ENCODE measurements around the gene AHDC1.

The AHDC1 gene

DNA sequence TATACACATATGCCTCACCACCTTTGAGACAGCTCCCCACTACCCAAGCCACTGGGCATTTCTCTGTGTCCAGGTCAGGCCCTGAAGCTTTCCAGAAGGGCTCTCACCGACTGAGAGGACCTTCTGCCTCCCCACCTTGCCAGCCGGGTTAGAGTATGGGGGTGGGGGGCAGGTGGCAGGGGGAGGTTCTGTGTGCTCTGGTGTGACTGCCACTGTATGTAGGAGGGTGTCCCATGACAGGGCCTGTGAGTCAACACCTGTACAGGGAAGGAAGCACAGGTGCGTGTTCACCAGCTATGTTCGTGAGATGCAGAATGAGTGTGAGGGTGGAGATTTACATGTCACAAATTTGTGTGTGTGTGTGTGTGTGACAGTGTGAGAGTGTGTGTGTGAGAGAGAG is 7.0 kb downstream of the AHDC1 start:
- DNase-seq (ENCODE audit: low spot score) = no peak

DNA sequence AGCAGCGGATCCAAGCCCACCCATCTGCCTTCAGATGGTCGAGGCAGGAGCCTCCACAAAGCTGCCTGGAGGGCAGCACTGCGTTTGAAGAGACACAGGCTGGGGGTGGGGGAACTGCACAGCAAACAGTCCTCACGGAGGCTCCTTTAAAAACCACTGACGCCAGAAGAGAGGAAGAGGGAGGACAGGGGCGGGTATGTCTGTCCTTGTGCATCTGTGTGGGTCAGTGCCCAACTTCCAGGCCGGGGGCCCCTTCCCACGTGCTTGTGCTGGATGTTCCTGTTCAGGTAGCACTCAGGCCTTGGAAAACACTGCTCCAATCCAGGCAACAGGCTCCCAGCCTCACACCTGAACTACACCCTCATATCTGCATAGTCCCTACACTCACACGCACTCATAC is 7.7 kb downstream of the AHDC1 start:
- no peak for DNase-seq (ENCODE audit: low spot score)

DNA sequence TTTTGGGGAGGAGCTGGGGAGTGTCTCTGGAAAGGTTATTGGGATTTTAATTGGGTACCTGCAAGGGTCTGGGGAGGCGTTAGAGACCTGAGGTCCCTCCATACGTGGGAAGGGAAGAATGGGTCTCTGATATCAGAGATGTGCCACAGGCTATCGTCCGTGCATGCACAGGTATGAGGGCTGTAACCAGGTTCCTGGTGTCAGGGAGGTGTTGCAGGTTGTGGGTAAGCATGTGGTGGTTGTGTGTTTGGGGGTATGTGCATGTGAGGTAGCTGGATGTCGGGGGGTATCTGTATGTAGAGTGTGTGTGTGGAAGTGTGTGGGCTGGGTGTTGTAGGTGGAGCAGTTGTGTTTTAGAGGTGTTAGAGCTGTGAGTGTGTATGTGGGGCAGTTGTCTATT is 8.3 kb downstream of the AHDC1 start:
- no peak for DNase-seq (ENCODE audit: low spot score)

DNA sequence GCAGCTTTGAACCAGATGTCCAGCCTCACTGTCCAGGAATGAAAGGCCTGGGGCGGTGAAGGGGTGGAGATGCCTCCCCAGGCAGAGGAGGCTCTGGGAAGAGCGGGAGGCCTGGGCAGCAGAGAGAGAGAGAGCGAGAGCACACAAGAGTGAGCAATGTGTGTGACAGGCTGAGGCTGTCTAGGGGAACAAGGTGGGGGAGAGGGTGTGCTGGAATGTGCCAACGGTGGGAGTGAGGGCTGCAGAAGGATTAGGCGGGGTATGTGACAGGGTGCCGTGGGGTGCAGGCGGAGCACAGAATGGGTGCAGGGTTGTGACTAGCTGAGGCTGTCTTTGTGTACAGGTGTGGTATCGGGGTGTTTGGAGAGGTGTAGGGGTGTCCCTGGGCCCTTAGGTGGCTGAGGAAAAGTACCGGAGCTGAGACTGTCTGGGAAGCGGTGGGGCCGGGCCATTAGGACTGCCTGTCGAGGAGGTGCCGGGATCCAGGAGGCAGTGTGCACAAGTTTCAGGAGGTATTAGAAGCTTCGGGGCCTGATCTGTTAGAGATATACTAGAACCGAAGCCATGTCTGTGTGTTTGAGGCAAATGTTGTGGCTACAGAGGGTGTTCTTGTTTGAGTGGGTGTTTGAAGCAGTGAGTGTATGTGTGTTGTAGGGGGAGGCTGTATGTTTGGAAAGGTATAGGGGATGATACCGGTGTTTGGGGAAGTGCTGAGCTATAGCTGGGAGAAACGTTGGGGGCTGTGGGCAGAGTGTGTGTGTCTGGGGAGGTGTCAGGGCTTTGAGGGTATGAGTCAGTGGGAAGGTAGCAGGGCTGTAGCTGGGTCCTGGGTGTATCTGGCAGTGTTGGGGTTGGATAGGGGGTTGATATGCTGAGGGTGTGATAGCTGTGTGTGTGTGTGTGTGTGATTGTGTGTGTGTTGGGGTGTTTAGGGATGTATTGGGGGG is 9.1 kb downstream of the AHDC1 start:
- peak; percentile 77 for DNase-seq (ENCODE audit: low spot score)

DNA sequence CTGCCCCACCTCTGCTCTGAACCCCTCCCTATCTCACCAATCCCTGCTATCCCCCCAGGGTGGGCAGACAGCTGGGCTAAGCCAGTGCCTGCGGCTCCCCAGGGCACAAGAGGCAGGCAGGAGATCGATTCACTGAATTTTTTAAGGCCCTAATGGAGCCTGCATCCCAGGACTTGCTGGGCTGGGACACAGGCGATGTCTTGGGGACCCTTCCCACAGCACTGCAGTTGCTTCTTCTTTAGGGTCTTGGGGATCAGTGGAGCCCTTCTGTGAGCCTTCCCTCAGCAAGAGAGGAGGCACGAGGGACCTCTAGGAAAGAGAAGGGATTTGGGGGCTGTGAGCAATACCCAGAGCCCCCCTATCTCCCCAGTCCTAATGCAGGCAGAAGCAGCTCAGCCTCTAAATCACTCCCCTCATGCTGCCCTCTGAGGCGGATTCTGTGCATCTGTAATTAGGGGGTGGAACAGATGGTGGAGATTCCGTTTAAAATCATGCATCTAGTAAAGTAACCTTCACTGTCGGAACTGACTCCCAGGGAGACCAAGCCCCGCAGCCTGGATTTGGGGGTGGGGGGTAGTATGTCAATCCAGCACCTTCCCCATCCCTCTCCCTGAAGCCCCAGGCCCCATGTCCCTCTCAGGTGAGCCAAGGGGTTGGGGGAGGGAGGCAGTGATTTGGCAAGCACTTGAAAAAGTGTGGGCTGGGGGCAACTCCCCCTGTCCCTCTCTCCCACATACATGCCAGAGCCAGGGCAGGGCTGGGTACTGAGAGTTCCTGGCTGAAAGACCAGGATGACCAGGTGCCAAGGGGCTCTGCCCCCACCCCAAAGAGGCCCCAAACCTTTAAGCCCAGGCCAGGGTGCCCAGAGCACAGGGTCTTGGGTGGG is 10.0 kb downstream of the AHDC1 start:
- DNase-seq (ENCODE audit: low spot score) = no peak

DNA sequence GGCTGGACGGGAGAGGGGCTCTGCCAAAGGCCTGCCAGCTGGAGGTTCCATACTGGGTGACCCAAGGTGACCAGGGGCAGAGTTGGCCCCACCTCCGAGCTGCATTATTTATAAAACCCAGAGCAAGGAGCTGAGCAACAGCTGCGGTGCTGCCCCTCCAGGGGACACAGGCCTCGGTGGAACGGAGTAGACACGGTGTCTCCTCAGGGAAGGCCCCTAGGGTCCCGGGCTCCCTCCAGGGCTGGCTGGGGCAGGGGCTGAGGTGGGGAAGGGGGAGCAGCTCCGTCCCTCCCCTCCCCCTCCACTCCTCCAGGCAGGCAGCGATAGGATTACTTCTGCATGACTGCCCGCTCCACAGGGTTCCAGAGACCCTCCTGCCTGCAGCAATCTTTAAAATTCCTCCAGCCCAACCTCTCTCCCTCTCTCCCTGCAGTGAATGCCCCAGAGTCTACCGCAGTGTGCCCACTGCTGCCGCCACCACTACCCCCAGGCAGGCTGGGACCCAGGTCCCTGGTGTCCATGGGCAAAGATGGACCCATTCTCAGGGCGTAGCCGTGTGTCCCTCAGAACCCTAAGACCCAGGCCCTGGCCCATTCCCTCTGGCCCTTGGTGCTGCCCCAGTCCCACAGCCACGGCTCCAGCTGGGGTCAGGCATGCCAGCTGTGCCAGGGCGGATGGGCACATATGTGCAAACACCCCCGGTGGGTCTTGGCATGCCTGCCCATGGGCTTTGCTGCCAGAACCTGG is 10.8 kb downstream of the AHDC1 start:
- DNase-seq (ENCODE audit: low spot score) = no peak

DNA sequence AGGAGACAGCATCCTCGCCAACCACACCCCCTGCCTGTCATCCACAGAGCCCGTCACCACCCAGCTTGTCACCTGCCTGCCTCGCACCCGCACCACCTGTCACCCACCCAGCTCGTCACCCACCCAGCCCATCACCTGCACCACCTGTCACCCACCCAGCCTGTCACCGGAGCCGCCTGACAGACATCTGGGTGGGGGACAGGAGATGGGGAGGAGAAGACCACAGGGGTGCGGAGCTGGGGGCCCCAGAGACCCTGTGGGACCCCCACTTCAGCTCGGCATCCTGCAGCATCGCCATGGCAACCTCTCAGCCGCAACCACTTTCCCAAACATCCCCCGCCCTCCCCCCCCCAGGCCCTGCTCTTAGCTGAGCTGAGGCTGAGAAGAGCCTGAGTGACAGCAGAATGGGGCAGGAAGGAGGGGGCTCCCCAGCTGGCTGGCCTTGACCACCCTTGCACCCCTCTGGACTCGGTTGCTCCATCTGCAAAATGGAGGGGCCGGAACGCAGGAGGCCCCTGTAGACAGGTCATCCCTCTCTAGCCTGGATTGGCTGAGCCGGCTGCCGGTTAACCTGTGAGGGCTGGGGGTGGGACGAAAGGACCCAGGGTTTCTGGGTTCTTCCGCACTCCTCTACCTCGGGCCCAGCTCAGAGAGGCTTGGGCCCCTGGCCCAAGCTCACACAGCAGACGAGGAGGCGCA is 11.6 kb downstream of the AHDC1 start:
- DNase-seq (ENCODE audit: low spot score) = no peak

DNA sequence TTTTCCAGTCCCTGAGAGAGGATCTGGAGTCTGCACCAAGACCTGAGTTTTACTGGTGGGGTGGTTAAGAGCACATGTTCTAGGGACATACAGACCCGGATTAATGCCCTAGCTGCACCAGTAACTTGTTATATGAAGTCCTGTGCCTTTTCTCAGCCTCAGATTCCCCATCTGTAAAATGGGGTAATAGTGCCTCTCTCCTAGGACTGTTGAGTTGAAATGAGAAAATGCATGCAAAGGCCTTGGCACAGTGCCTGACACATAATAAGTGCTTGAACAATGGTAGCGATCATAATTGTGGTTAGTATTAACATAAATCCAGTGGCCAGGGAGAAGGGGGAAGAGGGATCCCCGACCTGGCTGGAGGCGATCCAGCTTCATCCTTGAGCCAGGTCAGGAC is 12.3 kb downstream of the AHDC1 start:
- DNase-seq (ENCODE audit: low spot score) = no peak

DNA sequence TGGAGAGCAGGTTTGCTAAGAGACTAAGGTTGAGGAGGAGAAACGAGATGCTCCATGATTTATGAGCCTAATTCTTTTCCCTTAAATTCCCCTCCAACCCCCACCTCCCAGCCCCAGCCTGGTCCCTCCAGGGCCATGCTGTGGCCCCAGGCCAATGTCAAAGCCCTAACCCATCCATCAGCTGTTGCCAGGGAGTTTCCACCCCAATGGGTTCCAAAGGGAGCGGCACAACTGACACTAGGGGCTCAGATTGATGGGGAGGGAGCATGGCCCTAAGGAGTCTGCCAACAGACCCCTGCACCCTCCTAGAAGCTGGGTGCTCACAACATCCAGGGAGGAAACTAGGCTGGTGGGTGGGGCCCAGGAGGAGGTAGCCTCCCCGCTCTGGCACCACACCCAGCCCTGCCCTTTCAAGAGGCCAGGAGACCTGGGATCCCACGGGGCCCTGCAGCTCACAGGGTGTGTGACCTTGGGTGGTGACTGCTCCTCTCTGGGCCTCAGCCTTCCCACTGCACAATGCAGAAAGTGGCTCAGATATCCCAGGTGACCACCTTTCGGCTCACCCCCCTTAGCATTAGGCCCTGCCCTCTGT is 12.9 kb downstream of the AHDC1 start:
- DNase-seq (ENCODE audit: low spot score) = no peak

DNA sequence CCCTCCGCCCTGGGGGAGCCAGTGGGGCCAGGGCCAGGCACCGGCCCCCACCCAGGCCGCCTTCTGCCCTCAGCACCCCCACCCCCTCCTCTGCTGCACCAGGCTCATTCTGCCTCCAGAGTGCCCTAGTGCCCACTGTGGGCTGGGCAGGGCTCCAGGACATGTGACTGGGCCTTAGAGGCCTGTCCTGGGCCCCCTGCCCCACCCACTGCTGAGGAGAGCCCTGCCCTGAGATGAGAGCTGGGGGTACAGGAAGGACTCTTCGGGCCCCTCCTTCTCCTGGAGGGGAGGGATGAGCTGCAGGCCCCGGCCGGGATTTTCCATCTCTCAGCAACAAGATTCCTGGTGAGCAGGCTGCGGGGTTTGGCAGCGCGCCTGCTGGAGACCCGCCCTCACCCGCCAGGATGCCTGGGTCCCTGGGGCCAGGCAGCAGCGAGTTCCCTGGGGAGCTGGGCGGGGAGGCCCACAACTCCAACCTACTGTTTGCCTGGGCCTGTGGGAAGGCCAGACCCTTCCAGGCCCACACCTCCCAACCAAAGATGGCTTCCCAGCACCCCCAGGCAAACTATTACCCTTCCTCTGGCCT is 14.0 kb downstream of the AHDC1 start:
- DNase-seq (ENCODE audit: low spot score) = no peak

DNA sequence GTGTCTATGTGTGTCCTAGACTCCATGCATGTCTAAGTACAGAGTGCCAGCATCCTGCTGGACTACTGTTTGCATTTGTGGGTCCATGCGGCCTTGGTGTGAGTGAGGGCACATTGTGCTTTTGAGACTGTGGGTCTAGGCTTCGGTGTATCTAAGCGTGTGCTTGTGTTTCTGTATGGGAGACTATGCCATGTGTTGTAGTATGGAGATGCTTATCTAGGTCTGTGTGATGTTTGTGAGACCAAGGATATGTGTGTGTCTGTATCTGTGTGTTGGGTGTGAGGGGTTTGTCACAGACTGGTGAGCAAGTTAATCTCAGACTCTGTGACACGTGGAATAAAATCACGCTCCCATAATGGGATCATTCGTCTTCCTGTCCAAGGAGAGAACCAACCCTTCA is 14.5 kb downstream of the AHDC1 start:
- DNase-seq (ENCODE audit: low spot score) = no peak

DNA sequence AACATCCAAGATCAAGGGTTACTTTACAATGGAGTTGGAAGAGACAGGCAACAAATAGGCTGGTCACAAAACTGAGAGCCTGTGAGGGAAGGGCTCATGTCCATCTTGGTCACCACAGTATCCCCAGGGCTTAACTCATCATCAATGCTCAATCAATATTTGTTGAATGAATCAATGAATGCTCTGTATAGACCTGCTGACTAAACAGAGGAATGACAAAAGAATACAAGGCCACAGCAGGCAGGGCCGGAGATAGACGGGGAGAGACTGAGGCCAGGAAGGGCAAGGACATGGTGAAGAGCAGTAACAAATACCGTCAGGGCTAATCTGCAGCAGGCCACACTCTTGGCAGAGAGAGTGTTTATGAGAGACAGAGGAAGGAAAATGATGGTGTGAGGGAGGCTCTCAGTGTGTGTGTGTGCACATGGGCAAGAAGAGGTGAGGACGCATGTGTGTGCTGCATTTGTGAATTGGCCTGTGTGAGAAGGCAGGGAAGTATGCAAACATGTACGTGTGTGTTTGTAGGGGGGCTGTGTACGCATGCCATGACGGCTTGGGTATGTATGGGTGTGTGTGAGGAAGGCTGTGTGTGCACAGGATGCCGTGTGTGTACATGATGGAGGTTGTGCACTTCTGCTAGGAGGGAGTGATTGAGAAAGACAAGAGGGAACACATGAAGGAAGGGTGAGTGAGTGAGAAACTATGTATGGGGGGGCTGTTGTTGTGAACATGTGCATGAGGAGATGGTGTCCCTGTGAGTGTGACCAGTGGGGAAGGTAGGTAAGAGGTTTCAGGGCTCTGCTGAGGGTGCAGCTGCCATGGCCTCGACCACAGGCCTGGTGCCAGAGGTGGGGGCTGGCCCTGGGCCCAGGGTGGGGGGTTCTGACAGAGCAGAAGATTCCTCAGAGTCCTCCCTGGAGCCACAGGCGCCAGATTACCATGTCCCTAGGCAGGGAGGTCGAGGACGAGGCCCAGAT is 15.4 kb downstream of the AHDC1 start:
- peak; percentile 75 for DNase-seq (ENCODE audit: low spot score)

DNA sequence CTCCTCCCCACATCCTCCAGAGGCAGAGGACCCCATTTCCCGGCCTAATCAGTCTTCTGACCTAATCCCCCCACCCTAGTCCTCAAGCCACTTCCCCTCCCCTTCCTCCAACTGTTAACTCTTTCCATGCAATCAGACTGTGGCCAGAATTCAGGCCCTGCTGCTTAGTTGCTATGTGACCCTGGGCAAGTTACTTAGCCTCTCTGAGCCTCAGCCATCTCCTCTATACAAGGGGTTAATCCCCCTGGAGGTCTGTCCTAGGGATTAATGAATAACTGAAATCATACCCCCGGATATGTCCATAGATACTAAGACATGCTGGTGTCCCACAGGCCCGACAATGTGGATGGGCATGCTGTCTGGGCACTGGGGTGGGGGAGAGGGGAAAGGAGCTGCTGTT is 18.3 kb downstream of the AHDC1 start:
- DNase-seq (ENCODE audit: low spot score) = no peak

DNA sequence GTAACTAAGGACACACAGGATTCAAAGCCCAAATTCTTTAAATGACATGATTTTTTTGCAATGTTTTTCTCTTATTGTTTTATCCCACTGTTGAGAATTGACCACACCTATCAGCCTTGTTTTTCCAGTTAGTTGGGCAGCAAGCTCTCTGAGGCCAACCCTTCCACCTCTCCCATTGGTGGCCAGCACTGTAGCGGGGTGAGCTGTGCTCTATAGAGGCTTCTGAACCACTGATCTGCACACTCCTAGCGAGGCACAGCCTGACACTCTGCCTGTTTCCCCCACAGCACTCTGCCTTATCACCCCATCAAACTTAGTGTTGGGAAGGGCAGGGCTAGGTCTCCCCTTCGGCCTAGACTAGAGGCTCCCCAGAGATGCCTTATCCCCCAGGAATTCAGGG is 19.5 kb downstream of the AHDC1 start:
- DNase-seq (ENCODE audit: low spot score) = no peak

DNA sequence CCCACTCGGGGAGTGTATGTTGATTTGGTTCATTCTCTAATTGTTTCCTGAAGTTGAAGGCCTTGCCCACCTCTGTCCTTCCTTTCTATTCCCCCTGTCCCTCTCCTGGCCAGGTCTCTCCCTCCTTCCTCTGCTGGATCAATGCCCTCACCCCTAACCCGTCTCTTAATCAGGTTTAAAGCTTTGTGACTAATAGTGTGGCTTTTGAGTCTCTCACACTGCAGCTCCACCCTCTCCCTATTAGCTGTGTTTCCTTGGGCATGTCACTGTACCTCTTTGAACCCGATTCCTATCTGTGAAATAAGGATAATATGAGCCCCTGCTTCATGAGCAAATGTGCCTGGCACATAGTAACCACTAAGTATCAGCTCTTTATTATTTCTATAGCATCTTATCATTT is 20.5 kb downstream of the AHDC1 start:
- DNase-seq (ENCODE audit: low spot score) = no peak

DNA sequence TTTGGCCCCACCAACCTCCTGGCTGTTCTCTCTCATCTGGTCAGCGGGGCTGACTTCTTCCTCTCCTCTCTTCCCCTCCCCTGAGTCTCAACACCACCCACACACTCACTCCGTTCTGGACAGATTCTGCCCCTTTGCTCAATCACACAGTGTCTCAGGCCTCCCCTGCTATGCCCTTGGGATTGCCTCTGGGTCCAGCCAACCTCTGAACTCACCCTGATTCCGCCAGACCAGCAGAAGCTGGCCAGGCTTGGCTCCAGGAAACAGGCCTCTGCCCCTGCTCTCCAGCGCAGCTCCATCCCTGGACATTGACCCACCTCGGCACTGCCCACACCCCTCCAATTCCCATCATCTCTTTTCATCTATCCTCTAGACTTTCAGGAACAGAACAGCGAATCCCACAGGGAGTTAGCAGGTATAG is 22.1 kb downstream of the AHDC1 start:
- no peak for DNase-seq (ENCODE audit: low spot score)

DNA sequence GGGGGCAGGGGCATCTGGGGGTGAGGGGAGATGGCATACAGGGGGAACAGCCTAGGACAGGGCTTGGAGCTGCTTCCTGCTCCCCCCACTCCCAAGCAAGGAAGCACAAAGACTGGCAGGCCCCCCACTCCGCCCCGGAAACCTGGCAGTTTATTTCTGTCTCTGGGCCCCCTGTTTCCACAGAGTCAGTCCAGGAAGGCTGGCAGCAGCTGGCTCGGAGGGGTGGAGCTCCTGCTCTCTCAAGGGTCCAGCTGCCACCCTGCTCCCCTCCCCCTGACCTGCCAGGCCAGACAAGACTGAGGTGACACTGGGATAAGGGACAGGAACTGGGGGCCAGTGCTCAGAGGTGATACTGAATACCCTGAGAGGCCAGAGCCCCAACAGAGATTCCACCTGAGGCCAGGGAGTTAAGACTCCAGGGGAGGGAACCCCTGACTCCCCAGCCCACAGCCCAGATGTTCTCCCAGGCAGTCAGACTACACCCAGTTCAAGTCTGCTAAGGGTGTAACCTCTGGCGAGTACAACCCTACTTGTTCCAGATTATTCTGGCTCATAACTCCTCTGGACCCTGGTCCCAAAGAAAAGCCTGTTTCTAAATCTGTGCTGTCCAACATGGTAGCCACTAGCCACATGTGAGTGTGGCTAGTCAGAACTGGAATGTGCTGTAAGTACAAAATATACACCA is 26.3 kb downstream of the AHDC1 start:
- no peak for DNase-seq (ENCODE audit: low spot score)

DNA sequence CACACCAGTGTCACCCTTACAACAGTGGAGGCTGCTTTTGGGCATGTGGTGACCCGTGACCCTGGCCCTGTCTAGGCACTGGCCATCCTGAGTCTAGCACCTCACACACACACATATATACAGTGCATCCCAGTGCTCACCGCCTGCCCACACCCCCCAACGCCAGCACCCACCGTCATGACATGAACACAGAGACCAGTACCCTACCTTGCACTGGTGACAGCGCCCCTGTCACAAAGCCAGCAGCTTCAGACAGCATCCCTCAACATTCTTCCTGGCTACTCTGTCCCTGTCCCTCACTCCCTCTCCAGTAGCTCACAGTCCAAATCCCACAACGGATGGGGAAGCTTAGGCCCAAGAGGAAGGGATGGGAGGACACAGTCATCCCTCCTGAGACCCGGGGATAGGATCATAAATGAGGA is 27.1 kb downstream of the AHDC1 start:
- DNase-seq (ENCODE audit: low spot score) = no peak

DNA sequence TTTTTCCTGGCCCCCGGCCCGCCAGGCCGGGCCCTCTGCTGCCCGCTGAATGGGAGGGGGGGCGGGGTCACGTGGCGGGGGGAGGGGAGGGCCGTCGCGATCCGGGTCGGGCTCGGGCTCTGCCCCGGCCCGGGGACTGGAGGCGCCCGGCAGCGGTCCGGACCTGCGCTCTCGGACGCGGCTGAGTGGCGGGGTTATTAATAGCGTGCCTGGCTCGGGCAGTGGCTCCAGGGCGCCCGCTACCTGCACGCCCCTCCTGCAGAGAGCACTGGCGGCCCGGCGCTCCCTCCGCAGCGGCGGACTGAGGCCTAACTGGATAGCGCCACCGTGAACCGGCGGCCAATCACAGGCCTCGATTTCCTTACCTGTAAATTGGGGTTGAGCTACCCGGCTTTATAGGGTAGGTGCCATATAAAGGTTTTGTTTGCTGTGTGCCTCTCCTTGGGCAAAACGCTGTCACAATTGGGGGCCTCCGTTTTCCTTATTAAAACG is 28.1 kb downstream of the AHDC1 start:
- DNase-seq (ENCODE audit: low spot score) = peak; percentile 91
